ENCODE data around the gene ATRX. TPM values are rescaled to one million over a fixed set of nuclear protein-coding genes. Genes with fewer than 3 reads are reported as not detected.
"Not testable (repeated sequence)": the region's sequence is repeated elsewhere in the genome, so short reads cannot be mapped to it uniquely, and the experiment has no call there.

ATRX gene
- polyA plus RNA-seq, 1 donor from 2014 or later = 64.0 TPM

- peaks cover 36% of the 10 kb centered on the region for H3K79me2 ChIP-seq (replicated peaks; ENCODE audit: insufficient read depth, low read length)
- TF ChIP-seq RAD21 (conservative IDR thresholded peaks at IDR 0.05) = no peak
- TF ChIP-seq TAF1 (IDR thresholded peaks at IDR 0.05; ENCODE audit: low read depth) = no peak
- no peak for TF ChIP-seq REST (IDR thresholded peaks at IDR 0.05; ENCODE audit: borderline replicate concordance)
- no peak for TF ChIP-seq EZH2 (IDR thresholded peaks at IDR 0.05; ENCODE audit: borderline replicate concordance, insufficient read depth, low read length, poor library complexity, severe bottlenecking)
- TF ChIP-seq EP300 (conservative IDR thresholded peaks at IDR 0.05; ENCODE audit: poor library complexity, severe bottlenecking) = no peak
- no peak for TF ChIP-seq SMC3 (conservative IDR thresholded peaks at IDR 0.05; ENCODE audit: poor library complexity)
- TF ChIP-seq, protein P1, sequence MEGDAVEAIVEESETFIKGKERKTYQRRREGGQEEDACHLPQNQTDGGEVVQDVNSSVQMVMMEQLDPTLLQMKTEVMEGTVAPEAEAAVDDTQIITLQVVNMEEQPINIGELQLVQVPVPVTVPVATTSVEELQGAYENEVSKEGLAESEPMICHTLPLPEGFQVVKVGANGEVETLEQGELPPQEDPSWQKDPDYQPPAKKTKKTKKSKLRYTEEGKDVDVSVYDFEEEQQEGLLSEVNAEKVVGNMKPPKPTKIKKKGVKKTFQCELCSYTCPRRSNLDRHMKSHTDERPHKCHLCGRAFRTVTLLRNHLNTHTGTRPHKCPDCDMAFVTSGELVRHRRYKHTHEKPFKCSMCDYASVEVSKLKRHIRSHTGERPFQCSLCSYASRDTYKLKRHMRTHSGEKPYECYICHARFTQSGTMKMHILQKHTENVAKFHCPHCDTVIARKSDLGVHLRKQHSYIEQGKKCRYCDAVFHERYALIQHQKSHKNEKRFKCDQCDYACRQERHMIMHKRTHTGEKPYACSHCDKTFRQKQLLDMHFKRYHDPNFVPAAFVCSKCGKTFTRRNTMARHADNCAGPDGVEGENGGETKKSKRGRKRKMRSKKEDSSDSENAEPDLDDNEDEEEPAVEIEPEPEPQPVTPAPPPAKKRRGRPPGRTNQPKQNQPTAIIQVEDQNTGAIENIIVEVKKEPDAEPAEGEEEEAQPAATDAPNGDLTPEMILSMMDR (IDR thresholded peaks at IDR 0.05; ENCODE audit: poor library complexity, severe bottlenecking) = no peak
- no peak for TF ChIP-seq POLR2AphosphoS5 (IDR thresholded peaks at IDR 0.05)
- no peak for TF ChIP-seq MXI1 (conservative IDR thresholded peaks at IDR 0.05; ENCODE audit: poor library complexity, severe bottlenecking)
- H3K9ac ChIP-seq (ENCODE audit: low read length) = no peak overlapping the region
- H3K9me2 ChIP-seq (ENCODE audit: insufficient read depth, low read length) = no peaks in the 10 kb centered on the region
- no peak overlapping the region for H3K4me2 ChIP-seq (ENCODE audit: low read length)
- no peak overlapping the region for H3K4me3 ChIP-seq (ENCODE audit: low read length)
- H4K20me1 ChIP-seq (ENCODE audit: insufficient read depth) = no peaks in the 10 kb centered on the region
- H3F3A ChIP-seq (ENCODE audit: insufficient read depth, low read length, poor library complexity, severe bottlenecking) = no peaks in the 10 kb centered on the region
- no peaks in the 10 kb centered on the region for H3K27me3 ChIP-seq (ENCODE audit: insufficient read depth, low read depth, low read length)
- H3K36me3 ChIP-seq (ENCODE audit: insufficient read depth, low read length) = no peaks in the 10 kb centered on the region
- no peaks in the 10 kb centered on the region for H3K9me3 ChIP-seq (ENCODE audit: low read length)
- H3K27ac ChIP-seq (ENCODE audit: low read length) = no peak overlapping the region
- no peak overlapping the region for H2AFZ ChIP-seq (ENCODE audit: low read depth, low read length)
Measured at GRCh38 chrX:77733342-77733741, 52.7 kb downstream of the ATRX start.

DNA sequence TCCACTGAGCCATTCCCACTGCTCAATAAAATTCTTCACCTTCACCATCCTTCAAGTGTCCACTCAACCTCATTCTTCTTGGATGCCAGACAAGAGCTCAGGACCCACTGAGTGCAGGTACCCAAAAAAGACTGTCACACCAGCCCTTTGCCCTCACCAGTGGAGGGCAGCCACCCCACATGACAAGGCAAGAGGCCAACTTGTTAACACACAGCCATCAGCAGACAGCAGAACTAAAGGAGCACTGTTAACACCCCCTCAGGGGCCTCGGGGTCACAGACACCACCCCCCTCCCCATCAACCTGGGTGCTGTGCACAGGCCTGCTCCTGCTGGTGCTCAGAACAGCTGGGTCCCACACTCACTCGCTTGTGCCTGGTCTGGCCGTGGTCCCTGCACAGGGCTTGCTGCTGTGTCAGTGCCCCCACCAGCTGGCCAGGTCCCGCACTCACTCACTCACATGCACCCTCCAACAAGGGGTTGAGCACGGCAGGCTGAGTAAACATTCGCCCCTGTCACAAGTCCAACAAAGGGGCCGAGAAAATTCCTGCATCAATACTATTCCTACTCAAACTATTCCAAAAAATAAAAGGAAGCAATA, 54.1 kb downstream of the ATRX start:
- TF ChIP-seq RAD21 (conservative IDR thresholded peaks at IDR 0.05) (no peak), REST (IDR thresholded peaks at IDR 0.05; ENCODE audit: borderline replicate concordance) (no peak), EZH2 (IDR thresholded peaks at IDR 0.05; ENCODE audit: borderline replicate concordance, insufficient read depth, low read length, poor library complexity, severe bottlenecking) (no peak), MXI1 (conservative IDR thresholded peaks at IDR 0.05; ENCODE audit: poor library complexity, severe bottlenecking) (no peak), TAF1 (IDR thresholded peaks at IDR 0.05; ENCODE audit: low read depth) (no peak), SMC3 (conservative IDR thresholded peaks at IDR 0.05; ENCODE audit: poor library complexity) (no peak), POLR2AphosphoS5 (IDR thresholded peaks at IDR 0.05) (no peak), EP300 (conservative IDR thresholded peaks at IDR 0.05; ENCODE audit: poor library complexity, severe bottlenecking) (no peak)
- TF ChIP-seq, protein P1 (IDR thresholded peaks at IDR 0.05; ENCODE audit: poor library complexity, severe bottlenecking) = no peak
- Histone ChIP-seq H3F3A (ENCODE audit: insufficient read depth, low read length, poor library complexity, severe bottlenecking) (no peaks in the 10 kb centered on the region), H3K9me3 (ENCODE audit: low read length) (no peaks in the 10 kb centered on the region), H3K27me3 (ENCODE audit: insufficient read depth, low read depth, low read length) (no peaks in the 10 kb centered on the region), H4K20me1 (ENCODE audit: insufficient read depth) (no peaks in the 10 kb centered on the region), H3K79me2 (replicated peaks; ENCODE audit: insufficient read depth, low read length) (peaks cover 44% of the 10 kb centered on the region), H3K9me2 (ENCODE audit: insufficient read depth, low read length) (no peaks in the 10 kb centered on the region), H3K27ac (ENCODE audit: low read length) (no peak overlapping the region), H3K4me3 (ENCODE audit: low read length) (no peak overlapping the region), H3K9ac (ENCODE audit: low read length) (no peak overlapping the region), H3K4me2 (ENCODE audit: low read length) (no peak overlapping the region), H3K36me3 (ENCODE audit: insufficient read depth, low read length) (no peaks in the 10 kb centered on the region), H2AFZ (ENCODE audit: low read depth, low read length) (no peak overlapping the region)

GRCh38 chrX:77726095-77726494, 59.9 kb downstream of the ATRX start:
- not testable (repeated sequence) for H3K9me2 ChIP-seq (ENCODE audit: insufficient read depth, low read length); H3K9me3 ChIP-seq (ENCODE audit: low read length); H3K4me2 ChIP-seq (ENCODE audit: low read length); H3K27me3 ChIP-seq (ENCODE audit: insufficient read depth, low read depth, low read length); H3K27ac ChIP-seq (ENCODE audit: low read length); H2AFZ ChIP-seq (ENCODE audit: low read depth, low read length); H3F3A ChIP-seq (ENCODE audit: insufficient read depth, low read length, poor library complexity, severe bottlenecking); H4K20me1 ChIP-seq (ENCODE audit: insufficient read depth); H3K9ac ChIP-seq (ENCODE audit: low read length); H3K36me3 ChIP-seq (ENCODE audit: insufficient read depth, low read length); H3K4me3 ChIP-seq (ENCODE audit: low read length)
- peaks cover 39% of the 10 kb centered on the region for H3K79me2 ChIP-seq (replicated peaks; ENCODE audit: insufficient read depth, low read length)
